Activated CD4-positive, alpha-beta memory T cell treated with anti-CD3 and anti-CD28 coated beads for 36 hours (primary cell): ENCODE results near the gene TRNT1. TPM values are rescaled to one million over a fixed set of nuclear protein-coding genes. Genes with fewer than 3 reads are reported as not detected.
A peak's percentile ranks its signal among the peaks of the same experiment; 100 is the strongest.

ENCODE experiments used
- CTCF ChIA-PET: fragments of 350-600 bp; sonication (Branson Sonifier 250); formaldehyde crosslinking; loops from one replicate; lab custom pipeline; 2021; ENCODE audit warnings: antibody characterized with exemption, inconsistent platforms; lab: Charles Lee
- POLR2A ChIA-PET: fragments of 350-600 bp; sonication (Branson Sonifier 250); formaldehyde crosslinking; loops from one replicate; lab custom pipeline; 2021; ENCODE audit warnings: antibody characterized with exemption; lab: Charles Lee
- DNase-seq: peaks from one replicate; pipeline ENCODE4 v3.0.0-alpha.2; 2020
- H3K27ac Mint-ChIP-seq: one replicate; pipeline ENCODE4 v1.8.0; 2021; ENCODE audit warnings: mixed read lengths
- H3K27me3 Mint-ChIP-seq: one replicate; pipeline ENCODE4 v1.8.0; 2021; ENCODE audit warnings: mixed read lengths
- H3K36me3 Mint-ChIP-seq: one replicate; pipeline ENCODE4 v1.8.0; 2021; ENCODE audit warnings: mixed read lengths
- H3K4me1 Mint-ChIP-seq: one replicate; pipeline ENCODE4 v1.8.0; 2021; ENCODE audit warnings: low read depth, mixed read lengths
- H3K4me3 Mint-ChIP-seq: one replicate; pipeline ENCODE4 v1.8.0; 2021; ENCODE audit warnings: mild to moderate bottlenecking, mixed read lengths
- H3K9me3 Mint-ChIP-seq: one replicate; pipeline ENCODE4 v1.8.0; 2021; ENCODE audit warnings: mixed read lengths
- intact Hi-C: fragments of 100-400 bp; cut with micrococcal nuclease; formaldehyde crosslinking; loops from one replicate; pipeline ENCODE4 v1.15.1; 2023
- total RNA-seq, 2 experiments: library from RNA; stranded (reverse); gene quantifications; one replicate each; pipeline ENCODE4 v1.2.3, GENCODE V29; 2021

The TRNT1 gene
- total RNA-seq, 2 experiments from 2014 or later, result 51.5 to 53.6 TPM

DNA sequence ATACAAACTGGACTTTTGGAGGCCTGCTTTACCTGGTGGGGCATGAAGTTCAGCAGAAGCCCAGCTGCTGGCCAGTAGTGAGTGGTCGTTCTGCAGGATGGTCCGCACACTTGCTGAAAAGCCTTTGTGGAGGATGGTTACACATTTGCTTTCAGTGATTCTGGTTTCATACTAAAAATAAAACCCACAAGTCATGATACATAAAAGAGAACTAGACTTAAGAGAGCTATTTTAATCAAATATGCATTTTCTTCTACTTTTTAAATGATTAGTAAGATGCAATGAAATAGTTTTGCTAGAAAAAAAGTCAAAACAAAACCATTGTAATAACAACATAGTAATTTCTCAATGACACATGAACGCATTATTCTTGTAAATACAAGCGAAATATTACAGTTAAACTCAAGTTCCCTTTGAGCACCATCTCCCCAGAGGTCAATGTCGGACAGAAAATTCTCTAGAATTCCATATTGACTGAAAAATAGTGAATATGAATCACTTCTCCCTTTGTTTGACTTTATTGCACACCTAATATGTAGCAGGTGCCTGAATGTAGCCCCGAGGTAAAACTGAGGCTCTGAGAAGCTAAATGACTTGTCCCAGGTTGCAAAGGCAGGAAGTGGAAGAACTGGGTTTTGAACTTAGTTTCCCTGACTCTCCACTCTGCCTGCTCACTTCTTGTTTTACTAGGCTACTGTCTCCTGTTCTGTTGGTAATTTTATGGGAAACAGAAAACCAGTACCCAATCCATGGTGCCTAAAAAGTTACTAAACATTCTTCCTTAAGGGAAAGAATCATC, 24.9 kb upstream of the TRNT1 start:
- no peak for DNase-seq
- Mint-ChIP-seq H3K36me3 (no peaks in the 10 kb centered on the region), H3K4me1 (peaks cover 7% of the 10 kb centered on the region), H3K27me3 (peaks cover 4% of the 10 kb centered on the region), H3K27ac (no peak overlapping the region), H3K9me3 (no peaks in the 10 kb centered on the region), H3K4me3 (no peak overlapping the region)
- ChIA-PET CTCF (no interaction called here), POLR2A (no interaction called here)
- intact Hi-C loops, result no loop called here

- Mint-ChIP-seq H3K4me3 (no peak overlapping the region), H3K27ac (no peak overlapping the region), H3K27me3 (peaks cover 4% of the 10 kb centered on the region), H3K36me3 (no peaks in the 10 kb centered on the region), H3K4me1 (peaks cover 14% of the 10 kb centered on the region), H3K9me3 (no peaks in the 10 kb centered on the region)
- DNase-seq, result no peak
- intact Hi-C loops, result no loop called here
- POLR2A ChIA-PET, result no interaction called here
- CTCF ChIA-PET, result no interaction called here
Observed at GRCh38 chr3:3102751-3103150, 24.0 kb upstream of the TRNT1 start.

DNA sequence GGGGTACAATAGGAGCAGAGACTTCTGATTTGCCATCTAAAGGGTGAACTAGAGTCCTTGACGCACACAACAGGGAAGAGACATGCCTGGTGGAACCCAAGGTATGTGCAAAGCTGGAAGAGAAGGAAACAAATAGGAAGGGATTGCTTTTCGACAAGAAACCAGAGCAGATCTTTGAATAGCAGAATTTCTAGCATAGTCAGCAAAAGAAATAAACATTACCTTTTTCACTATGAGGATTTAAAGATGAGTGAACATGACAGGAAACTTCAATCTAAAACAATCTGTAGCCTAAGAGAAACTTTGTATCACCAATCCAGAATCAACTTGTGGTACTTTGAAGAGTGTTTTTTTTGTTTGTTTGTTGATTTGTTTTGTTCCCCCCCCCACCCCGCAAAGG, 21.5 kb upstream of the TRNT1 start:
- H3K27me3 Mint-ChIP-seq, result peaks cover 4% of the 10 kb centered on the region
- intact Hi-C loops, result no loop called here
- POLR2A ChIA-PET, result no interaction called here
- H3K36me3 Mint-ChIP-seq, result no peaks in the 10 kb centered on the region
- DNase-seq, result no peak
- no peaks in the 10 kb centered on the region for H3K9me3 Mint-ChIP-seq
- H3K4me3 Mint-ChIP-seq, result no peak overlapping the region
- peaks cover 29% of the 10 kb centered on the region for H3K4me1 Mint-ChIP-seq
- CTCF ChIA-PET, result no interaction called here
- no peak overlapping the region for H3K27ac Mint-ChIP-seq

DNA sequence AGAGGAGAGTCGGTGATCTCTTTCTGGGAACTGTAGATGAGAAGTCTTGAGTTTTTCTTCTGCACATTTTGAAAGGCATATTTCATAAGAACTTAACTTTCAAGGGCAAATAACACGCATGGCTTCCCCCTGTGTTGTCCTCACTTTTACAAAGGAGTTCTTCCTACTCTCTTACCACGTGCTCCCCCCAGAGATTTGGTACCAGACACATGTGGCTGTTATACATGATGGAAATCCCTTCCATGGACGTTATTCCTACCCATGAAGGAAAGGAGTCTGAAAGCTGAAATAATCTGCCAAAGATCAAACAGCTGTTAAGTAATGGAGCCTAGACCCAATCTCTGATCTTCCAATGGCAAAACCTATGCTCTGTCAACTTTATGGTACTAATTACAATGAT, 20.9 kb upstream of the TRNT1 start:
- ChIA-PET POLR2A (no interaction called here), CTCF (no interaction called here)
- H3K4me3 Mint-ChIP-seq, result no peak overlapping the region

GRCh38 chr3:3107181-3107580, 19.6 kb upstream of the TRNT1 start:
- intact Hi-C loops, result no loop called here
- POLR2A ChIA-PET, result interaction anchor here (0.7 kb wide), 1 partner anchor 327 kb away, joined by 5 read pairs; no protein-coding TSS in a partner anchor
- no peaks in the 10 kb centered on the region for H3K36me3 Mint-ChIP-seq
- CTCF ChIA-PET, result interaction anchor here (0.8 kb wide), 1 partner anchor 40 kb away, joined by 3 read pairs; no protein-coding TSS in a partner anchor
- no peak for DNase-seq
- H3K4me1 Mint-ChIP-seq, result peaks cover 33% of the 10 kb centered on the region
- no peaks in the 10 kb centered on the region for H3K9me3 Mint-ChIP-seq
- peaks cover 4% of the 10 kb centered on the region for H3K27me3 Mint-ChIP-seq
- peak overlapping the region; percentile 68 for H3K27ac Mint-ChIP-seq
- no peak overlapping the region for H3K4me3 Mint-ChIP-seq

More for the DNA sequence above, 20.9 kb upstream of the TRNT1 start:
- H3K9me3 Mint-ChIP-seq, result no peaks in the 10 kb centered on the region
- H3K27ac Mint-ChIP-seq, result no peak overlapping the region
- intact Hi-C loops, result no loop called here
- H3K4me1 Mint-ChIP-seq, result peaks cover 35% of the 10 kb centered on the region
- H3K27me3 Mint-ChIP-seq, result peaks cover 4% of the 10 kb centered on the region
- H3K36me3 Mint-ChIP-seq, result no peaks in the 10 kb centered on the region
- DNase-seq, result no peak

GRCh38 chr3:3107858-3108257, 18.9 kb upstream of the TRNT1 start:
- Mint-ChIP-seq H3K9me3 (no peaks in the 10 kb centered on the region), H3K4me3 (no peak overlapping the region), H3K27me3 (peaks cover 4% of the 10 kb centered on the region), H3K36me3 (no peaks in the 10 kb centered on the region), H3K4me1 (peaks cover 33% of the 10 kb centered on the region), H3K27ac (no peak overlapping the region)
- DNase-seq, result no peak
- ChIA-PET POLR2A (no interaction called here), CTCF (no interaction called here)
- intact Hi-C loops, result no loop called here

- Mint-ChIP-seq H3K27ac (peak overlapping the region; percentile 73), H3K9me3 (no peaks in the 10 kb centered on the region), H3K4me3 (no peak overlapping the region), H3K36me3 (no peaks in the 10 kb centered on the region), H3K27me3 (peaks cover 4% of the 10 kb centered on the region), H3K4me1 (peaks cover 33% of the 10 kb centered on the region)
- DNase-seq, result no peak
- ChIA-PET CTCF (no interaction called here), POLR2A (no interaction called here)
- intact Hi-C loops, result loop anchor here (1.0 kb wide), 1 partner anchor 56 kb away; no protein-coding TSS in a partner anchor
Observed at GRCh38 chr3:3109407-3110298, 17.1 kb upstream of the TRNT1 start.

- Mint-ChIP-seq H3K36me3 (no peaks in the 10 kb centered on the region), H3K4me3 (no peak within 1 kb of the TSS), H3K27ac (peak within 1 kb of the TSS; percentile 73), H3K4me1 (peaks cover 36% of the 10 kb centered on the region), H3K9me3 (no peaks in the 10 kb centered on the region), H3K27me3 (peaks cover 2% of the 10 kb centered on the region)
- intact Hi-C loops, result no loop called here
- POLR2A ChIA-PET, result no interaction called here
- no peak for DNase-seq
- CTCF ChIA-PET, result no interaction called here
Observed at GRCh38 chr3:3110299-3110630, 16.5 kb upstream of the TRNT1 start, which contains the start of gene IL5RA. Gene IL5RA (minus strand): TSS chr3:3110374. CDS start chr3:3104984, 5,390 bp downstream.

GRCh38 chr3:3110749-3111361, 15.9 kb upstream of the TRNT1 start:
- ChIA-PET POLR2A (no interaction called here), CTCF (no interaction called here)
- peak overlapping the region; percentile 73 for H3K27ac Mint-ChIP-seq
- no peak overlapping the region for H3K4me3 Mint-ChIP-seq
- intact Hi-C loops, result no loop called here
- no peaks in the 10 kb centered on the region for H3K36me3 Mint-ChIP-seq
- DNase-seq, result no peak
- H3K27me3 Mint-ChIP-seq, result no peaks in the 10 kb centered on the region
- H3K9me3 Mint-ChIP-seq, result no peaks in the 10 kb centered on the region
- H3K4me1 Mint-ChIP-seq, result peaks cover 36% of the 10 kb centered on the region

- CTCF ChIA-PET, result no interaction called here
- DNase-seq, result no peak
- intact Hi-C loops, result no loop called here
- H3K9me3 Mint-ChIP-seq, result no peaks in the 10 kb centered on the region
- H3K4me3 Mint-ChIP-seq, result no peak overlapping the region
- no peaks in the 10 kb centered on the region for H3K27me3 Mint-ChIP-seq
- peaks cover 28% of the 10 kb centered on the region for H3K4me1 Mint-ChIP-seq
- H3K36me3 Mint-ChIP-seq, result no peaks in the 10 kb centered on the region
- H3K27ac Mint-ChIP-seq, result no peak overlapping the region
- POLR2A ChIA-PET, result no interaction called here
Observed at GRCh38 chr3:3113042-3113709, 13.6 kb upstream of the TRNT1 start.

GRCh38 chr3:3117651-3118050, 9.1 kb upstream of the TRNT1 start:
- POLR2A ChIA-PET, result no interaction called here

More at GRCh38 chr3:3117651-3118050, 9.1 kb upstream of the TRNT1 start:
- Mint-ChIP-seq H3K27ac (no peak overlapping the region), H3K27me3 (no peaks in the 10 kb centered on the region), H3K9me3 (no peaks in the 10 kb centered on the region), H3K4me3 (no peak overlapping the region), H3K36me3 (no peaks in the 10 kb centered on the region), H3K4me1 (peaks cover 11% of the 10 kb centered on the region)
- intact Hi-C loops, result no loop called here
- no peak for DNase-seq
- CTCF ChIA-PET, result no interaction called here
